ENCODE data around the gene HSD11B1. TPM values are rescaled to one million over a fixed set of nuclear protein-coding genes. Genes with fewer than 3 reads are reported as not detected.

HSD11B1 gene
- total and polyA plus RNA-seq, 2 of the 4 experiments (the other 2 are of a cell fraction): 0.41 to 0.72 TPM

DNA sequence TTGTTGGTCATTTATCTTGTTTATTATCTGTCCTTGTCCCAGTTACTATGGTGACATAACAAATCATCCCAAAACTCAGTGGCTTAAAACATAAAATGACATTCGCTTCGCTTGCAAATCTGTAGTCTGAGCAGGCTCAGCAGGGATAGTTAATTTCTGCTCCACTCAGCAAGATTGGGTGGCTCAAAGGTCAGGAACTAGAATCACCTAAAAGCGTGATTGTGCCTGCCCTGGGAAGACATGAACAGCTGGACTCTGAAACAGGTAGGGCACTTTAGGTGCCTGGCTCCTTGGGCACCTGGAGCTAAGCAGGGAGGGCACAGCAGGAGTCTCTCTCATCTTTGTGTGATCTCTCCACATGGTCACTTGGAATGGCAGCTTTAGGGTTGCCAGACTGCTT is 36.5 kb downstream of the HSD11B1 start:
- H3K4me1 ChIP-seq (ENCODE audit: control insufficient read depth, insufficient read depth, low read length): peaks cover 5% of the 10 kb centered on the region; the same call in 1 of the 2 replicates
- no peak overlapping the region for H2BK5ac ChIP-seq (ENCODE audit: low read depth, low read length, poor library complexity, severe bottlenecking)
- H4K8ac ChIP-seq (ENCODE audit: low read depth in 2 of 2, low read length in 2 of 2): no peak overlapping the region
- no peaks in the 10 kb centered on the region; the same call in 1 of the 2 replicates for H3K27me3 ChIP-seq (ENCODE audit: control insufficient read depth, insufficient read depth, low read length)
- no peaks in the 10 kb centered on the region for H4K20me1 ChIP-seq (ENCODE audit: insufficient read depth, low read length)
- no peak overlapping the region for H3K23ac ChIP-seq (ENCODE audit: low read depth, low read length)
- ATAC-seq (ENCODE audit: low read depth) (no peak), DNase-seq (no peak)
- CTCF ChIA-PET: no interaction called here
- no peak overlapping the region for H4K5ac ChIP-seq (ENCODE audit: low read depth, low read length)
- 60% methylated on average over 1 of the region's 3 CpGs; no CpG with 5 or more reads in 1 of the 2 experiments for WGBS, 2 experiments (ENCODE audit: extremely low coverage in 2 of 2, insufficient read length in 1 of 2)
- 0 out of 2 replicates have a peak, but pooled peaks cover 8% of the 10 kb centered on the region for H3K9me1 ChIP-seq (ENCODE audit: insufficient read depth, low read length)
- no peaks in the 10 kb centered on the region for H3K9me3 ChIP-seq (ENCODE audit: control insufficient read depth, insufficient read depth, low read length)
- dilution Hi-C loops (cut with HindIII; ENCODE audit: low sequenced_read_pairs, unreplicated experiment): no loop called here
- no peak overlapping the region for H3K56ac ChIP-seq (ENCODE audit: extremely low read depth, insufficient read depth, low read length)
- no peak overlapping the region for H2AFZ ChIP-seq (replicated peaks; ENCODE audit: low read length, poor library complexity)
- no peak overlapping the region for H4K91ac ChIP-seq (ENCODE audit: insufficient read depth, low read depth, low read length)
- no peak overlapping the region for H3K9ac ChIP-seq (ENCODE audit: low read depth, low read length)
- no peaks in the 10 kb centered on the region for H3K79me1 ChIP-seq (ENCODE audit: low read depth in 1 of 2, low read length in 2 of 2)
- no peak overlapping the region for H2BK15ac ChIP-seq (ENCODE audit: low read depth, low read length)
- BruUV-seq (replicated peaks): no TSS peak
- TF ChIP-seq CHD1 (IDR thresholded peaks at IDR 0.05; ENCODE audit: low read depth, low read length): no peak
- TF ChIP-seq RFX5 (IDR thresholded peaks at IDR 0.05; ENCODE audit: low read depth, low read length): no peak
- no peak for TF ChIP-seq RCOR1 (IDR thresholded peaks at IDR 0.05; ENCODE audit: insufficient replicate concordance, low read length)
- TF ChIP-seq MXI1 (IDR thresholded peaks at IDR 0.05; ENCODE audit: borderline replicate concordance, low read depth, low read length): no peak
- no peak for TF ChIP-seq POLR2A (IDR thresholded peaks at IDR 0.05; ENCODE audit: low read depth, low read length)
- no peak for TF ChIP-seq CEBPB (IDR thresholded peaks at IDR 0.05; ENCODE audit: low read depth, low read length)
- TF ChIP-seq MAFK (IDR thresholded peaks at IDR 0.05; ENCODE audit: low read depth, low read length): no peak
- TF ChIP-seq SMC3 (IDR thresholded peaks at IDR 0.05; ENCODE audit: low read depth, low read length): no peak
- TF ChIP-seq RAD21 (IDR thresholded peaks at IDR 0.05; ENCODE audit: low read length): no peak
- H3K14ac ChIP-seq (replicated peaks; ENCODE audit: low read depth, low read length): no peak overlapping the region
- H2AK9ac ChIP-seq (replicated peaks; ENCODE audit: low read depth, low read length, poor library complexity): no peak overlapping the region
- POLR2A ChIA-PET (ENCODE audit: unreplicated experiment): no interaction called here
- H3K4me2 ChIP-seq (ENCODE audit: low read depth, low read length): no peak overlapping the region
- in situ Hi-C loops (cut with MboI; ENCODE audit: low sequenced_read_pairs): no loop called here
- H3K36me3 ChIP-seq (ENCODE audit: control insufficient read depth, insufficient read depth, low read length): no peaks in the 10 kb centered on the region
- no peak overlapping the region for H3K18ac ChIP-seq (ENCODE audit: low read depth, low read length)
- no peak overlapping the region for H2BK120ac ChIP-seq (ENCODE audit: low read depth, low read length)
- H3K4me3 ChIP-seq (ENCODE audit: insufficient read depth, low read depth, low read length): no peak overlapping the region
- H2BK20ac ChIP-seq (ENCODE audit: low read depth, low read length): no peak overlapping the region
- H3K27ac ChIP-seq (ENCODE audit: insufficient read depth, low read length): no peak overlapping the region
- H2AK5ac ChIP-seq (ENCODE audit: low read depth, low read length): no peak overlapping the region
- intact Hi-C loops (cut with micrococcal nuclease): no loop called here
- no peak overlapping the region for H3K4ac ChIP-seq (ENCODE audit: low read depth, low read length)

All from IMR-90 (cell line).